ENCODE data around the gene ZBTB7B.
A peak's percentile ranks its signal among the peaks of the same experiment; 100 is the strongest.

Gene ZBTB7B

GRCh38 chr1:155017946-155018316 is 15.3 kb downstream of the ZBTB7B start:
- H3K36me3 ChIP-seq (replicated peaks): peaks cover 20% of the 10 kb centered on the region
- no peak for DNase-seq
- H3K27ac ChIP-seq: no peak overlapping the region
- in situ Hi-C loops (cut with HindIII; ENCODE audit: low pct_ligation_motif_present, low sequenced_read_pairs): no loop called here
- peak overlapping the region; percentile 43 for H3K4me3 ChIP-seq (ENCODE audit: low read depth, low read length)
- no peak for TF ChIP-seq CTCF (IDR thresholded peaks at IDR 0.05; ENCODE audit: low read depth, low read length, missing control alignments)
- H3K27me3 ChIP-seq (replicated peaks): no peaks in the 10 kb centered on the region

- TF ChIP-seq CTCF (IDR thresholded peaks at IDR 0.05; ENCODE audit: low read depth, low read length, missing control alignments): no peak
- no peak overlapping the region for H3K27ac ChIP-seq
- peaks cover 20% of the 10 kb centered on the region for H3K36me3 ChIP-seq (replicated peaks)
- no peak for DNase-seq
- H3K4me3 ChIP-seq (ENCODE audit: low read depth, low read length): no peak overlapping the region
- in situ Hi-C loops (cut with HindIII; ENCODE audit: low pct_ligation_motif_present, low sequenced_read_pairs): no loop called here
- H3K27me3 ChIP-seq (replicated peaks): no peaks in the 10 kb centered on the region
These were observed 16.2 kb downstream of the ZBTB7B start for GRCh38 chr1:155018617-155019348.

- no peak for DNase-seq
- no peak for TF ChIP-seq CTCF (IDR thresholded peaks at IDR 0.05; ENCODE audit: low read depth, low read length, missing control alignments)
- Histone ChIP-seq H3K4me3 (ENCODE audit: low read depth, low read length) (no peak overlapping the region), H3K27me3 (replicated peaks) (no peaks in the 10 kb centered on the region), H3K27ac (no peak overlapping the region), H3K36me3 (replicated peaks) (peaks cover 19% of the 10 kb centered on the region)
- in situ Hi-C loops (cut with HindIII; ENCODE audit: low pct_ligation_motif_present, low sequenced_read_pairs): no loop called here
These were observed 17.0 kb downstream of the ZBTB7B start for GRCh38 chr1:155019377-155020245.

GRCh38 chr1:155022136-155022926 is 19.7 kb downstream of the ZBTB7B start:
- Histone ChIP-seq H3K36me3 (replicated peaks) (no peaks in the 10 kb centered on the region), H3K27ac (no peak overlapping the region), H3K4me3 (ENCODE audit: low read depth, low read length) (no peak overlapping the region), H3K27me3 (replicated peaks) (no peaks in the 10 kb centered on the region)
- no peak for DNase-seq
- no peak for TF ChIP-seq CTCF (IDR thresholded peaks at IDR 0.05; ENCODE audit: low read depth, low read length, missing control alignments)
- in situ Hi-C loops (cut with HindIII; ENCODE audit: low pct_ligation_motif_present, low sequenced_read_pairs): no loop called here

- TF ChIP-seq CTCF (IDR thresholded peaks at IDR 0.05; ENCODE audit: low read depth, low read length, missing control alignments): no peak
- in situ Hi-C loops (cut with HindIII; ENCODE audit: low pct_ligation_motif_present, low sequenced_read_pairs): no loop called here
- no peak for DNase-seq
- Histone ChIP-seq H3K27ac (no peak overlapping the region), H3K27me3 (replicated peaks) (no peaks in the 10 kb centered on the region), H3K4me3 (ENCODE audit: low read depth, low read length) (no peak overlapping the region), H3K36me3 (replicated peaks) (no peaks in the 10 kb centered on the region)
These were observed 20.3 kb downstream of the ZBTB7B start for GRCh38 chr1:155022927-155023236.

Measured in brain microvascular endothelial cell (primary cell).